Keratinocyte (primary cell): ENCODE data around the gene RAI14.

Experiments used
- CTCF ChIP-seq, 3 experiments: IDR thresholded peaks in 1 of 3; conservative IDR thresholded peaks in 1 of 3; optimal IDR thresholded peaks in 1 of 3; 2 replicates in 2 of 3; 3 replicates in 1 of 3; pipeline versions ENCODE3 to v1.5.1; 2011; ENCODE audit warnings: low read length in 3 of 3, mild to moderate bottlenecking in 3 of 3, moderate library complexity in 2 of 3, control low read depth in 1 of 3, inconsistent platforms in 1 of 3; ENCODE audit not compliant: insufficient read depth in 2 of 3; ENCODE audit errors: extremely low read depth in 1 of 3
- EZH2 ChIP-seq: IDR thresholded peaks from one replicate; pipeline ENCODE4 v1.6.1; 2012; ENCODE audit warnings: inconsistent platforms, mild to moderate bottlenecking, low read length, moderate library complexity

GRCh38 chr5:34881246-34881645 lies 225.1 kb downstream of the RAI14 start:
- no peak for TF ChIP-seq CTCF (optimal IDR thresholded peaks at IDR 0.05 in 1 of 3, IDR thresholded peaks at IDR 0.05 in 1 of 3, conservative IDR thresholded peaks at IDR 0.05 in 1 of 3; ENCODE audit: extremely low read depth in 1 of 3, insufficient read depth in 2 of 3, low read length in 3 of 3)
- TF ChIP-seq EZH2, result no peak
